GM23248 (cell line): ENCODE measurements around the gene DPYD. TPM values are rescaled to one million over a fixed set of nuclear protein-coding genes. Genes with fewer than 3 reads are reported as not detected.

ENCODE experiments used
- DNase-seq: peaks from one replicate; pipeline ENCODE4 v3.0.0-alpha.2; 2015
- H2AFZ ChIP-seq: fragments of 200-600 bp; sonication (generic); 2 replicates; pipeline ENCODE4 v1.6.1; 2016; ENCODE audit warnings: antibody characterized with exemption
- H3F3A ChIP-seq: fragments of 200-600 bp; sonication (generic); 2 replicates; pipeline ENCODE4 v1.6.1; 2016; ENCODE audit warnings: mild to moderate bottlenecking, antibody characterized with exemption, mixed run types; ENCODE audit not compliant: insufficient read depth
- H3K27ac ChIP-seq: fragments of 200-600 bp; sonication (generic); 2 replicates; pipeline ENCODE4 v1.5.1; 2016; ENCODE audit warnings: mild to moderate bottlenecking
- H3K27me3 ChIP-seq: fragments of 200-600 bp; sonication (generic); replicated peaks from 2 replicates; pipeline ENCODE4 v1.6.1; 2016; ENCODE audit warnings: mild to moderate bottlenecking; ENCODE audit not compliant: insufficient read depth
- H3K36me3 ChIP-seq: fragments of 200-600 bp; sonication (generic); 2 replicates; pipeline ENCODE4 v1.6.1; 2016; ENCODE audit warnings: low read depth, mild to moderate bottlenecking
- H3K4me1 ChIP-seq: fragments of 200-600 bp; sonication (generic); 2 replicates; pipeline ENCODE4 v1.6.1; 2016; ENCODE audit warnings: mild to moderate bottlenecking; ENCODE audit not compliant: insufficient read depth
- H3K4me2 ChIP-seq: fragments of 200-600 bp; sonication (generic); one replicate; pipeline ENCODE4 v1.6.1; 2016; ENCODE audit warnings: mild to moderate bottlenecking; ENCODE audit not compliant: unreplicated experiment
- H3K4me3 ChIP-seq: fragments of 200-600 bp; sonication (generic); 2 replicates; pipeline ENCODE4 v1.5.1; 2016; ENCODE audit warnings: mild to moderate bottlenecking
- H3K79me2 ChIP-seq: fragments of 200-600 bp; sonication (generic); 2 replicates; pipeline ENCODE4 v1.6.1; 2016; ENCODE audit warnings: mild to moderate bottlenecking; ENCODE audit not compliant: insufficient read depth
- H3K9ac ChIP-seq: fragments of 200-600 bp; sonication (generic); 2 replicates; pipeline ENCODE4 v1.6.1; 2016; ENCODE audit warnings: mild to moderate bottlenecking
- H3K9me2 ChIP-seq: fragments of 200-600 bp; sonication (generic); 2 replicates; pipeline ENCODE4 v1.6.1; 2016; ENCODE audit warnings: mixed run types, mild to moderate bottlenecking, moderate library complexity; ENCODE audit not compliant: insufficient read depth
- H3K9me3 ChIP-seq: fragments of 200-600 bp; sonication (generic); one replicate; pipeline ENCODE4 v1.6.1; 2017; ENCODE audit warnings: low read depth
- H4K20me1 ChIP-seq: fragments of 200-600 bp; sonication (generic); 2 replicates; pipeline ENCODE4 v1.6.0; 2016; ENCODE audit not compliant: insufficient read depth
- EZH2 ChIP-seq: fragments of 200-600 bp; sonication (generic); IDR thresholded peaks from 2 replicates; pipeline ENCODE4 v1.6.1; 2018; ENCODE audit warnings: antibody characterized with exemption, mild to moderate bottlenecking; ENCODE audit not compliant: insufficient read depth, poor library complexity, severe bottlenecking
- EZH2phosphoT487 ChIP-seq: fragments of 200-600 bp; sonication (generic); IDR thresholded peaks from 2 replicates; pipeline ENCODE4 v1.6.1; 2018; ENCODE audit warnings: antibody characterized with exemption, moderate library complexity, mild to moderate bottlenecking, low read depth; ENCODE audit not compliant: insufficient read depth
- WGBS, 2 experiments: methylation state at CpG; one replicate each; pipeline ENCODE4 v1.1.6; 2015 to 2017; ENCODE audit warnings: low lambda C conversion rate in 2 of 2, low coverage in 1 of 2; ENCODE audit errors: missing lambda C conversion rate in 2 of 2; 5-methylcytosine and 5-hydroxymethylcytosine counted together
- in situ Hi-C: fragments of 300-500 bp; cut with MboI; formaldehyde crosslinking; loops from 2 replicates; pipeline ENCODE4 v1.15.0; 2020
- polyA plus RNA-seq: library from polyadenylated mRNA; unstranded; fragments of >200 nt; fragmentation: Nextera tagmentation; extraction: Ambion mirVana; gene quantifications from 2 replicates; pipeline ENCODE4 v1.2.1, GENCODE V29; 2016
- total RNA-seq: library from RNA; depleted of rRNA; stranded (reverse); fragments of >200 nt; shearing (Covaris generic); gene quantifications from 2 replicates; pipeline ENCODE4 v1.2.3, GENCODE V29; 2014

Gene DPYD
- total and polyA plus RNA-seq, 2 experiments from 2014 or later = 38.4 to 70.7 TPM

GRCh38 chr1:97092824-97093223, 828.0 kb downstream of the DPYD start:
- Histone ChIP-seq H3K4me3 (no peak overlapping the region), H3K9me3 (no peaks in the 10 kb centered on the region), H3K9ac (no peak overlapping the region), H3K79me2 (no peaks in the 10 kb centered on the region), H3K36me3 (no peaks in the 10 kb centered on the region), H3K9me2 (peaks cover 4% of the 10 kb centered on the region; the same call in 1 of the 2 replicates), H3F3A (peaks cover 27% of the 10 kb centered on the region), H4K20me1 (no peaks in the 10 kb centered on the region), H3K27me3 (no peaks in the 10 kb centered on the region), H2AFZ (no peak overlapping the region), H3K4me1 (peaks cover 24% of the 10 kb centered on the region), H3K27ac (peak overlapping the region; percentile 98), H3K4me2 (peak overlapping the region; percentile 3)
- no peak for TF ChIP-seq EZH2phosphoT487
- no peak for TF ChIP-seq EZH2
- no peak for DNase-seq
- in situ Hi-C loops = no loop called here

DNA sequence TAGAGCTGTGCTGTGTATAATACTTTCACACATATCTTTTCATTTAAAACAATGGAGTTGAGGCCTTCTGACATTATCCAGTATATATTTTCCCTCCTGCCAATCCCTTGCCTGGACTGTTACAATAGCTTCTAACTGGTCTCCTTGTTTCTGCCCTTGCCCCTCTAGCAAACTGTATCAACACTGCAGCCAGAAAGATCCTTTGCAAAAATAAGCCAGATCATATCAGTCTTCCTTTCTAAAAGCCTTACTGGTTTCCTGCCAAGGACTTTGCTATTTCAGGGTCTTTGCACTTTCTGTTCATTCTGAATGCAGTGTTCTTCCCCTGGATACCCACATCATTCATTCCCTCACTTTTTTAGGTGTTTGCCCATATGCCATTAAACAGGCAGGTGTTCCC, 829.2 kb downstream of the DPYD start:
- no peak overlapping the region for H3K9ac ChIP-seq
- no peaks in the 10 kb centered on the region for H3K79me2 ChIP-seq
- H3K27ac ChIP-seq = no peak overlapping the region
- no peaks in the 10 kb centered on the region for H3K9me3 ChIP-seq
- H4K20me1 ChIP-seq = no peaks in the 10 kb centered on the region
- no peak overlapping the region for H3K4me3 ChIP-seq
- in situ Hi-C loops = no loop called here
- H3F3A ChIP-seq = peaks cover 27% of the 10 kb centered on the region
- H3K4me2 ChIP-seq = no peak overlapping the region
- no peaks in the 10 kb centered on the region for H3K27me3 ChIP-seq
- H3K4me1 ChIP-seq = peaks cover 24% of the 10 kb centered on the region
- TF ChIP-seq EZH2 (no peak), EZH2phosphoT487 (no peak)
- H3K9me2 ChIP-seq = peaks cover 4% of the 10 kb centered on the region; the same call in 1 of the 2 replicates
- DNase-seq = no peak
- no peaks in the 10 kb centered on the region for H3K36me3 ChIP-seq
- H2AFZ ChIP-seq = no peak overlapping the region

DNA sequence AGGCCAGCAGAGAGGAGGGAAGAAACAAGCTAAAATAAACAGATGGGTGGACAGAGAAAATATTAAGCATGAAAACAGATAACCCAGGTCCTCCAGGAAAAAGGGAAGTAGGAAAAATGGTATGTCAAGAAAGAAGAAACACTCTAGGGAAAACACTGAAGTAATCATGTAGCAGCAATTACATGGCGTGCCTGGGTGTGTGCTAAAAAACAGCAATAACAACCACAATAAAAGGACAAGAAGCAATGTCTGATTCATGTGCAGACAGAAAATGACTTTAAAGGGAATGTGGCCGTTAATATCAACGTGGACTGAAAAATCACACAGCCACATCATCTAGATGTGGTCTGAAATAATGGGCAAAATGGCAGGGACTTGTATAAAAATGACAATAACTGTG, 829.6 kb downstream of the DPYD start:
- no peak overlapping the region for H2AFZ ChIP-seq
- TF ChIP-seq EZH2 (no peak), EZH2phosphoT487 (no peak)
- in situ Hi-C loops = no loop called here

DNA sequence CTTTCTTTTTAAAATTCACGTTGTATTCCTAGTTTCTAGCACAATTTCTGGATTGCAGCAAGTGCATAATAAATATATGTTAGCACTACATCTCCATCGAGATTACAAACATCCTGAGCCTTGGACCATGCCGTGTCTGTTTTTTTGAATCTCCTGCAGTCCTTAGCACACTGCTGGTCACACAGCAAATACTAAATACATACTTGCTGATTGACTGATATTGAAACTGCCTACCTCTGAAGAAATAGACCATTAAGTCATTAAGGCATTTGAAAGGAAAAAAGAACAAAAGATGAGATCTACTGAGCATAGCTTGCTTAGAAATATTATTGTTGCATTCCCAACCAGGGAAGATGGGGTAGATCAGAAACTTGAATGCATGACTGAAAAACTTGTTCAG, 830.1 kb downstream of the DPYD start:
- Histone ChIP-seq H3K9ac (no peak overlapping the region), H3K9me2 (peaks cover 4% of the 10 kb centered on the region; the same call in 1 of the 2 replicates), H3K27ac (no peak overlapping the region), H4K20me1 (no peaks in the 10 kb centered on the region), H3K79me2 (no peaks in the 10 kb centered on the region), H3K4me2 (no peak overlapping the region), H3F3A (peaks cover 27% of the 10 kb centered on the region), H3K9me3 (no peaks in the 10 kb centered on the region), H3K27me3 (no peaks in the 10 kb centered on the region), H3K4me1 (peaks cover 24% of the 10 kb centered on the region), H3K4me3 (no peak overlapping the region), H3K36me3 (no peaks in the 10 kb centered on the region), H2AFZ (no peak overlapping the region)
- WGBS, 2 experiments = 82 to 88% methylated on average over 3 of the region's 3 CpGs
- in situ Hi-C loops = no loop called here
- no peak for DNase-seq
- TF ChIP-seq EZH2phosphoT487 (no peak), EZH2 (no peak)

More for the DNA sequence above, 829.6 kb downstream of the DPYD start:
- H3K9me2 ChIP-seq = peaks cover 4% of the 10 kb centered on the region; the same call in 1 of the 2 replicates
- 84 to 85% methylated on average over 3 of the region's 3 CpGs for WGBS, 2 experiments
- no peaks in the 10 kb centered on the region for H3K79me2 ChIP-seq
- no peaks in the 10 kb centered on the region for H3K9me3 ChIP-seq
- no peak overlapping the region for H3K9ac ChIP-seq
- no peak overlapping the region for H3K4me2 ChIP-seq
- H3K4me1 ChIP-seq = peaks cover 24% of the 10 kb centered on the region
- no peak overlapping the region for H3K4me3 ChIP-seq
- H4K20me1 ChIP-seq = no peaks in the 10 kb centered on the region
- H3K27me3 ChIP-seq = no peaks in the 10 kb centered on the region
- H3F3A ChIP-seq = peaks cover 27% of the 10 kb centered on the region
- no peak for DNase-seq
- no peak overlapping the region for H3K27ac ChIP-seq
- no peaks in the 10 kb centered on the region for H3K36me3 ChIP-seq

DNA sequence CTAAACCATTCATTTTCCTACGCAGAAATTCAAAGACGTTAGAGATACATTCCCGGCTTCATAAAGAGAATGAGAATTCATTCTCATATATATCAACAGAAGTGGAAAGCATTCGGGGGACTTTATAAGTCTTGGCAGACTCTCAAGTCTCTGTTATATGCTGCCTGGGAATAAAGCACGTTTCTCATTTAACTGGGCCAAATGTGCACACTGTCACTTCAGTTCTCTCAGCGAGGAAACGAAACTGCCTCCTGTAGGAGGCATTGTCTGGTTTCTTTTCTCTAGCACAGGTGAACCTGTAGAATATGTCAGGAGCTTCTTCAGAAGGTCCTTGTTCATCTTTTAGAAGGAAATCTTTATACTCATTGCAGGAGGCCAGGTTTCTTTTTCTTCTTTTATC, 831.7 kb downstream of the DPYD start:
- H2AFZ ChIP-seq = no peak overlapping the region
- no peak for DNase-seq
- no peak overlapping the region for H3K4me3 ChIP-seq
- no peak overlapping the region for H3K9ac ChIP-seq
- no peaks in the 10 kb centered on the region for H4K20me1 ChIP-seq
- H3K27ac ChIP-seq = no peak overlapping the region
- peaks cover 4% of the 10 kb centered on the region; the same call in 1 of the 2 replicates for H3K9me2 ChIP-seq
- 65 to 73% methylated on average over 7 of the region's 7 CpGs for WGBS, 2 experiments
- in situ Hi-C loops = no loop called here
- H3K4me1 ChIP-seq = peaks cover 28% of the 10 kb centered on the region
- H3K79me2 ChIP-seq = no peaks in the 10 kb centered on the region
- peaks cover 18% of the 10 kb centered on the region for H3F3A ChIP-seq
- H3K27me3 ChIP-seq = no peaks in the 10 kb centered on the region
- no peaks in the 10 kb centered on the region for H3K9me3 ChIP-seq
- no peaks in the 10 kb centered on the region for H3K36me3 ChIP-seq
- TF ChIP-seq EZH2 (no peak), EZH2phosphoT487 (no peak)
- no peak overlapping the region for H3K4me2 ChIP-seq
